Iris pigment epithelial cell (primary cell): Measurements from ENCODE around the gene CHAF1A.
A peak's percentile ranks its signal among the peaks of the same experiment; 100 is the strongest.

Source experiments
- DNase-seq: peaks from one replicate; pipeline ENCODE4 v3.0.0-alpha.2; 2011; ENCODE audit warnings: low read depth

Gene CHAF1A

GRCh38 chr19:4366666-4367335 is 35.6 kb upstream of the CHAF1A start:
- no peak for DNase-seq

- DNase-seq = no peak
Measured at GRCh38 chr19:4367336-4367723, 35.1 kb upstream of the CHAF1A start.

GRCh38 chr19:4367781-4368127 is 34.7 kb upstream of the CHAF1A start:
- DNase-seq = no peak

GRCh38 chr19:4368128-4368820 is 34.2 kb upstream of the CHAF1A start:
- DNase-seq = peak; percentile 56

- peak; percentile 34 for DNase-seq
Measured at GRCh38 chr19:4369109-4369887, 33.1 kb upstream of the CHAF1A start.

- no peak for DNase-seq
Measured at GRCh38 chr19:4369888-4370260, 32.6 kb upstream of the CHAF1A start.

- no peak for DNase-seq
Measured at GRCh38 chr19:4370418-4371041, 31.9 kb upstream of the CHAF1A start.

- DNase-seq = no peak
Measured at GRCh38 chr19:4371247-4372164, 30.9 kb upstream of the CHAF1A start.

- no peak for DNase-seq
Measured at GRCh38 chr19:4372165-4373012, 30.1 kb upstream of the CHAF1A start.

GRCh38 chr19:4373013-4373367 is 29.4 kb upstream of the CHAF1A start:
- DNase-seq = no peak

- DNase-seq = no peak
Measured at GRCh38 chr19:4373601-4374497, 28.6 kb upstream of the CHAF1A start.

- peak; percentile 76 for DNase-seq
Measured at GRCh38 chr19:4374498-4375163, 27.8 kb upstream of the CHAF1A start.

- DNase-seq = peak; percentile 68
Measured at GRCh38 chr19:4375164-4376027, 27.0 kb upstream of the CHAF1A start.

GRCh38 chr19:4376028-4376670 is 26.3 kb upstream of the CHAF1A start:
- DNase-seq = no peak

GRCh38 chr19:4376671-4376990 is 25.8 kb upstream of the CHAF1A start:
- no peak for DNase-seq

- DNase-seq = no peak
Measured at GRCh38 chr19:4376991-4377781, 25.3 kb upstream of the CHAF1A start.

- no peak for DNase-seq
Measured at GRCh38 chr19:4378886-4379285, 23.6 kb upstream of the CHAF1A start.
